HepG2 (cell line): ENCODE data around the gene NPDC1. TPM values are rescaled to one million over a fixed set of nuclear protein-coding genes. Genes with fewer than 3 reads are reported as not detected.

Experiments
- BRF2 ChIP-seq: sonication (generic); formaldehyde crosslinking; IDR thresholded peaks from 2 replicates; pipeline ENCODE4 v1.8.1; 2022; ENCODE audit warnings: mild to moderate bottlenecking, missing genetic modification reagents
- CBX2 ChIP-seq, 2 experiments: fragments of 200-600 bp in 1 of 2; sonication (generic); formaldehyde crosslinking in 1 of 2; IDR thresholded peaks; 2 replicates each; pipeline versions ENCODE4 v1.7.0 to v1.8.1; 2018 to 2022; ENCODE audit warnings: low read depth in 2 of 2, low read length in 1 of 2, mild to moderate bottlenecking in 1 of 2, missing genetic modification reagents in 1 of 2
- CSRNP2 ChIP-seq: sonication (generic); formaldehyde crosslinking; conservative IDR thresholded peaks from 2 replicates; pipeline ENCODE4 v1.8.0; 2022; ENCODE audit warnings: low read depth, missing genetic modification reagents
- HMG20A ChIP-seq: IDR thresholded peaks from 2 replicates; pipeline ENCODE4 v1.6.1; 2016; ENCODE audit warnings: borderline replicate concordance
- MEIS2 ChIP-seq: sonication (generic); formaldehyde crosslinking; IDR thresholded peaks from 2 replicates; pipeline ENCODE4 v1.9.0; 2021; ENCODE audit warnings: mild to moderate bottlenecking, missing genetic modification reagents
- NONO ChIP-seq, 2 experiments: fragments of 450-650 bp in 1 of 2; sonication (generic) in 1 of 2; formaldehyde crosslinking in 1 of 2; IDR thresholded peaks in 1 of 2; conservative IDR thresholded peaks in 1 of 2; 2 replicates each; pipeline versions ENCODE4 v1.6.1 to v1.8.0; 2017 to 2022; ENCODE audit warnings: mild to moderate bottlenecking in 1 of 2, missing genetic modification reagents in 1 of 2, moderate library complexity in 1 of 2
- NR2C2 ChIP-seq: sonication (generic); formaldehyde crosslinking; IDR thresholded peaks from 2 replicates; pipeline ENCODE4 v1.4.0; 2020; ENCODE audit warnings: missing genetic modification reagents, mild to moderate bottlenecking, moderate library complexity, borderline replicate concordance
- THAP11 ChIP-seq: IDR thresholded peaks from 2 replicates; pipeline ENCODE4 v1.6.1; 2016; ENCODE audit warnings: missing biosample characterization, missing genetic modification reagents
- TIGD3 ChIP-seq: sonication (generic); formaldehyde crosslinking; IDR thresholded peaks from 2 replicates; pipeline ENCODE4 v1.5.1; 2020; ENCODE audit warnings: mild to moderate bottlenecking, missing genetic modification reagents, borderline replicate concordance
- USF2 ChIP-seq, 2 experiments: sonication (generic) in 1 of 2; formaldehyde crosslinking in 1 of 2; IDR thresholded peaks; 2 replicates each; pipeline versions ENCODE4 v1.5.1 to v1.6.1; 2011 to 2020; ENCODE audit warnings: borderline replicate concordance in 1 of 2, low read depth in 1 of 2, low read length in 1 of 2, mild to moderate bottlenecking in 1 of 2, missing genetic modification reagents in 1 of 2, moderate library complexity in 1 of 2
- ZMAT5 ChIP-seq: sonication (generic); formaldehyde crosslinking; IDR thresholded peaks from 2 replicates; pipeline ENCODE4 v1.5.0; 2020; ENCODE audit warnings: mild to moderate bottlenecking, low read depth, missing genetic modification reagents, borderline replicate concordance
- ZNF180 ChIP-seq: sonication (generic); formaldehyde crosslinking; IDR thresholded peaks from 2 replicates; pipeline ENCODE4 v1.4.0; 2020; ENCODE audit warnings: low read depth, missing genetic modification reagents, borderline replicate concordance
- ZNF276 ChIP-seq: sonication (generic); formaldehyde crosslinking; IDR thresholded peaks from 2 replicates; pipeline ENCODE4 v1.4.0; 2020; ENCODE audit warnings: mild to moderate bottlenecking, low read depth, missing genetic modification reagents
- ZNF362 ChIP-seq: sonication (generic); formaldehyde crosslinking; IDR thresholded peaks from 2 replicates; pipeline ENCODE4 v1.4.0; 2020; ENCODE audit warnings: missing genetic modification reagents, mild to moderate bottlenecking, borderline replicate concordance
- ZNF552 ChIP-seq: sonication (generic); formaldehyde crosslinking; IDR thresholded peaks from 2 replicates; pipeline ENCODE4 v1.9.0; 2022; ENCODE audit warnings: missing genetic modification reagents, mild to moderate bottlenecking, borderline replicate concordance
- polyA plus RNA-seq, 8 experiments: library from polyadenylated mRNA; depleted of rRNA in 3 of 8; stranded (reverse) in 7 of 8; unstranded in 1 of 8; fragments of >200 nt; fragmentation: Illumina TruSeq in 4 of 8; extraction: Trizol in 4 of 8; gene quantifications; 2 replicates each; pipeline versions ENCODE4 v1.2.1 to v1.2.3, GENCODE V29; 2011 to 2016; ENCODE audit warnings: low read depth in 4 of 8, missing spikeins in 1 of 8, mixed read lengths in 1 of 8; ENCODE audit not compliant: insufficient read depth in 1 of 8
- total RNA-seq, 5 experiments: library from RNA; depleted of rRNA; stranded (reverse); fragments of >200 nt; fragmentation: Illumina TruSeq; extraction: Trizol; gene quantifications; 2 replicates each; pipeline ENCODE4 v1.2.3, GENCODE V29; 2016; ENCODE audit warnings: low read depth in 1 of 5

NPDC1 gene
- total and polyA plus RNA-seq, 2 of the 13 experiments (the other 11 are each of a cell fraction or from before 2014, with no cell fraction given): 0.84 to 5.4 TPM

GRCh38 chr9:137055385-137056364 is 9.7 kb upstream of the NPDC1 start (continued):
- no peak for TF ChIP-seq CSRNP2
- TF ChIP-seq CBX2 (IDR thresholded peaks at IDR 0.05; ENCODE audit: low read depth, low read length): no peak
- no peak for TF ChIP-seq CBX2 (CRISPR knock-in tag; IDR thresholded peaks at IDR 0.05; ENCODE audit: low read depth)
- TF ChIP-seq NONO (IDR thresholded peaks at IDR 0.05): no peak
- TF ChIP-seq NONO (CRISPR knock-in tag; conservative IDR thresholded peaks at IDR 0.05): no peak
- TF ChIP-seq MEIS2 (CRISPR knock-in tag): no peak
- no peak for TF ChIP-seq BRF2 (CRISPR knock-in tag)
- no peak for TF ChIP-seq USF2 (IDR thresholded peaks at IDR 0.05; ENCODE audit: low read depth, low read length)
- no peak; the same call in 1 of the 2 replicates for TF ChIP-seq USF2 (CRISPR knock-in tag; IDR thresholded peaks at IDR 0.05; ENCODE audit: borderline replicate concordance)
- peak; percentile 53; the same call in 1 of the 2 replicates for TF ChIP-seq ZNF362
- TF ChIP-seq ZNF276: no peak
- TF ChIP-seq ZMAT5 (CRISPR knock-in tag): no peak
- peak; percentile 38; the same call in 1 of the 2 replicates for TF ChIP-seq HMG20A (CRISPR knock-in tag)
- no peak; the same call in 1 of the 2 replicates for TF ChIP-seq NR2C2
- TF ChIP-seq THAP11: no peak
- TF ChIP-seq ZNF180 (CRISPR knock-in tag): no peak
- no peak for TF ChIP-seq TIGD3 (CRISPR knock-in tag)
- no peak for TF ChIP-seq ZNF552
